Stimulated activated CD8-positive, alpha-beta memory T cell treated with anti-CD3 and anti-CD28 coated beads, Interleukin-7, amount 100 ng/mL, for 48 hours (primary cell): ENCODE measurements around the gene NMBR.
"Not testable (repeated sequence)": the region's sequence is repeated elsewhere in the genome, so short reads cannot be mapped to it uniquely, and the experiment has no call there.

Experiments
- DNase-seq, 2 donors: peaks; one replicate each; pipeline ENCODE4 v3.0.0-alpha.2; 2020; ENCODE audit warnings: low read depth in 1 of 2; ENCODE audit errors: extremely low read depth in 1 of 2

NMBR gene

DNA sequence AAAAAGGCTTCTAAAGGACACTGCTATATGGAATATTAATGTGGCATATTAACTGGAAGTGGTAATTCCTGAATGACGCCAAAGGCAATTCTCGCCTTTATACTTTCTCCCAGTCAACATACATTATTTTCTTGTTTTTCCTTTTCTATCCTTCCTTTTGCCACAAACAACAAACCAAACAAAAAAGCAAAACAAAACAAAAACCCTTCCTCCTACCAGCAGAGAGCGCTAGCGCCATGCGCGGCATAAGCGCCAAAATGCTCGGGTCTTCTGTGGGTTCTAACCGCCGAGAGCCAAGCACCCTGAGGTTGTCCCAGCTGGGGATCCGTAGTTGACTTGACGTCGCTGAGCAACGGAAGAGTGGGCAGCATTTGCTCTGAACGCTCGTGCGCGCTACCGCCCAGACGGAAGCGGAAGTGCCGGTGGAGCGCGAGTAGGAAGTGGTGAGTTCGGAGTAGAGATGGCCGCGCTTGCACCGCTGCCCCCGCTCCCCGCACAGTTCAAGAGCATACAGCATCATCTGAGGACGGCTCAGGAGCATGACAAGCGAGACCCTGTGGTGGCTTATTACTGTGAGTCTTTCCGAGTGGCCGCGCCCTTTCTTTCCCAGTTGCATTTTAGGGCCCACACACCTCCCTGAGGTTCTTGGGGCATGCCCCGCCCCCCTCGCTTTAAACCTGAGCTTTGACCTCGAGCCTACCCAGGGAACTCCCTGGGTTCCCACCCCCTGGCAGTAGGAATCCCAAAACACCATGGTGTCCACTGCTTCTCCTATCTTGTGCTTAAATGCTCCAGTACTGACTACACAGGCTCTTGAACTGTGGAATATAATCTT lies at the start of gene NMBR, which contains the start of gene VTA1:
Gene NMBR, minus strand, starts transcription at position 295 of the 835 bp plus-strand sequence. CDS start 58,464 bp downstream, outside the sequence.
Gene VTA1, plus strand, starts transcription at position 436 of the 835 bp plus-strand sequence. Its CDS starts 25 bp downstream, at position 461.
- DNase-seq: peak; percentile 83 to 94

- DNase-seq: no peak
Measured at GRCh38 chr6:142195862-142196541, 49.1 kb upstream of the NMBR start.

- no peak for DNase-seq
Measured at GRCh38 chr6:142193621-142194020, 46.7 kb upstream of the NMBR start.

DNA sequence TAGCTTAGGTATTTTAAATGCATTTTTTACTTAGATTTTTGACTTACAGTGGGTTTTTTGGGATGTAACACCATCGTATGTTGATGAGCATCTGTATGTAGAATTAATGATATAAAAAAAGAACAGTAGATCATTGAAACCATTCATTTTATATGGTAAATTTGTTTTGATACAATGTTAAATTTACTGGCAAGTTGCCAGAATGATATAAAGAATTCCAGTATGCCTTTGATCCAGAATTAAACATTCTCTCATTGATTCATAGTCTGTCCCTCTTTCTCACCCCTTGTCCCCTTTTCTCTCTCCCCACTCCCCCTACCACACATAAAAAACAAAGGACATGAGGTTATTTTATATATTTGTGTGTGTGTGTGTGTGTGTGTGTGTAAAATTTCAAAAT lies 45.4 kb upstream of the NMBR start:
- no peak for DNase-seq

GRCh38 chr6:142189057-142189456 lies 42.1 kb upstream of the NMBR start:
- no peak for DNase-seq

GRCh38 chr6:142188341-142188740 lies 41.4 kb upstream of the NMBR start:
- not testable (repeated sequence) for DNase-seq

- no peak for DNase-seq
Measured at GRCh38 chr6:142187209-142187608, 40.3 kb upstream of the NMBR start.

DNA sequence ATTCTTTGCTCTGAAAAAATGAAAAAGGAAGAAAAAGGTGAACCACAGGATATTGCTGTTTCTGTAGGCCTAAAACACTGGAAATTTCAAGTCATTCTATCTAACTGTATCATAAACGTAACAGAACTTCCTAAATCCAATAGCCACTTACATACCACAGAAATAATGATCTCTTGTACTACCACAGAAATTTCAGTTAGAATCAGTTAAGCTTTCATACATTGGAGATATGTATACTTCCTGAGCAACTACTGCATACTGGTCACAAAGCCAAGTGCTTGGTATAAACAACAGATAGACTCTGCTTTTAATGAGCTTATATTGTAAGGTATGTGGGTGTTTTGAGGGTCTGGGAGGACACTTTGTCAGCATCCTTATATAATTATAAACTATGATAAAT lies 38.7 kb upstream of the NMBR start:
- DNase-seq: no peak

DNA sequence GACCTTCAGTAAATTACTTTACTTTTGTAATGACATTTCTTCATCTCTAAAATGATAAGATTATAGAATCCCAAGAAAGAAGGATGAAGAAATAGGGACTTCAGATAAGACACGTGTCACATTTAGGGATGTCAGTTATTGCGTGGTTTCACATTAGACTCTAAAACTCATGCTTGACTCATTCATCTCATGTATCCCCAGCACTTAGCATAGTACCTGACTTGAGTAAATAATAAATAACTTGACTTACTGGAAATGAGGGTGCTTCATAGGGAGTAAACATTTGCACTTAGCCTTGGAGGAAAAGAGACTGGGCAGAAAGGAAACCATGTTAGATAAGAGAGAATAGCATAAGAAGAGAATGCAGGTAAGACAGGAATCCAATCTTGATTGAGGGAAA lies 37.4 kb upstream of the NMBR start:
- DNase-seq: no peak

GRCh38 chr6:142183351-142183750 lies 36.4 kb upstream of the NMBR start:
- DNase-seq: no peak

DNA sequence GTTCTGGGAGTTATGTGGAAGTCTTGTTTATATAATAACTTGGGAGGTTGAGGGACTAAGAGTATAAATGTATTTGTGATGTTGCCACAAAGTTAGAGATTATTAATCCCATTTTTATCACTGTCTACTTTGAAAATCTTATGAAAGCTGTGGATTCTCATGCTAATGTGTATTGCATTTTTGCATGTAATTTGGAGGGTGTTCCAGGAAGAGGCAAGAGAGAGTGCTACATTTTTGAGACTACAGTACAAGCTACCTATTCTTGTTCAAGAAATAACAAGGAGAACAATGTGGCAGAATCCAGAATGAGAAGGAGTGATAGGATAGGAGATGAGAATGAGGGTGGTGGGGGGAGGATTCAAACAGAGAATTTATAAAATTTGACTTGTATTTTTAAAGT lies 35.1 kb upstream of the NMBR start:
- DNase-seq: no peak

DNA sequence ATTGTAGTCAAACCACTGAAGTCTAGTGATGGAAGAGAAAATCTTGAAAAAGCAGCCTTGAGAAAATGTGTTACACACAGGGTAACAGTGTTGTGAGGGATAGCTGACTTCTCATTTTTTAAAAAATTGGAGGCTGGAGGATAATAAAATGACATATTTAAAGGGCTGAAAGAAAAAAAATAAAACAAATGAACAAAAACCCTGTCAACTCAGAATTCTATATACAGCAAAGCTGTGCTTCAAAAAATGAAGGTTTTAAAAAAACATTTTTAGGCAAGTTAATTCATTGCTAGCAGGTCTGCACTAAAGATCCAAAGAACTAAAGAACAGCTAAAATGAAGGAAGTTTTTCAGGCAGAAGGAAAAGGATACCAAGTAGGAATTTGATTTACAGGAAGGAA lies 31.2 kb upstream of the NMBR start:
- DNase-seq: no peak

GRCh38 chr6:142174703-142175102 lies 27.8 kb upstream of the NMBR start:
- DNase-seq: no peak

DNA sequence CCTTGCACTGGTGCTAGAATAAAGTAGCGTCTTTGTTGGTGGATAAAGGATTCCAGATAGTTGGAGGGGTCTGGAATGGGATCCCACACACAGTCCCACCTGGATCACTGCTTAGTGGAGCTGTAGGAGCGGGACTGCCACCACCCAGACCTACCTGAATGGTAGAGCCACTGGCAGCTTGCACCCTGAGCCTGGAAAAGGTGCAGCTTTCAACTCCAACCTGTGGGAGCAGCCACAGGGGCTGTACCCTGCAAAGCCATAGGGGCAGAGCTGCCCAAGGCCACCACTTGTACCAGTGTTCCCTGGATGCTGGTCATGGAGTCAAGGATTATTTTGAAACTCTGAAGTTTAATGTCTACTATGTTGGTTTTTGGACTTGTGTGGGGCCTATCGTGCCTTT lies 27.1 kb upstream of the NMBR start:
- no peak for DNase-seq

- no peak for DNase-seq
Measured at GRCh38 chr6:142172758-142173157, 25.8 kb upstream of the NMBR start.

GRCh38 chr6:142171351-142171750 lies 24.4 kb upstream of the NMBR start:
- no peak for DNase-seq

DNA sequence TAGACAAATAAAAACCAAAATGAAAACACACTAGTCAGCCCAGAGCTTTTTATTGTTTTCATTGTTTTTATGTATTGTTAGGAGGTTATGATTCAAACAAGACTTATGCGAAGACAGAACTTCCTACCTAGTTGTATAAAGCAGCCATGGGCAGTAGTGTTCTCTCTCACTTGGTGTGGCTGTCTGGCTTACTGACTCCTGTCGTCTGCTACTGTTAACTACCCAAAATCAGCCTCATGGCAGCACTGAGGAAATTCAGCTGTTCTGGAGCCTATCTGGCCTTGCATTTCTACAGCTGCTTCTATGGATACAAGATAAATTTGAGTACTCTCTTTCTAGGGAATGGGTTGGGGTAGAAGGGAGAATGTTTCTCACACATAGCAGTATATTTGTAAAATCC lies 20.6 kb upstream of the NMBR start:
- DNase-seq: no peak

GRCh38 chr6:142167071-142167470 lies 20.1 kb upstream of the NMBR start:
- DNase-seq: no peak

- no peak for DNase-seq
Measured at GRCh38 chr6:142165227-142165626, 18.3 kb upstream of the NMBR start.

- DNase-seq: no peak
Measured at GRCh38 chr6:142162780-142163179, 15.9 kb upstream of the NMBR start.

DNA sequence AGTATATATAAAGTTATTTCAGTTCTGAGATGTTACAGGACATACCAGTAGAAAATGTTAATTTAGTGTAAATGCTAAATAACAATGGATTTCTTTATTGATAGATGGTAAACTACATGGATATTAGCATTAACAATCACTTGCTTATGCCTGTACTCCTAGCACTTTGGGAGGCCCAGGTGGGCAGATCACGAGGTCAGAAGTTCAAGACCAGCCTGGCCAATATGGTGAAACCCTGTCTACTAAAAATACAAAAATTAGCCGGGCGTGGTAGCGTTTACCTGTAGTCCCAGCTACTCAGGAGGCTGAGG lies 9.8 kb upstream of the NMBR start:
- DNase-seq: not testable (repeated sequence)
